ENCODE data around the gene ZNF140. TPM values are rescaled to one million over a fixed set of nuclear protein-coding genes. Genes with fewer than 3 reads are reported as not detected.

ZNF140 gene
- total and polyA plus RNA-seq, 8 donors: 6.5 to 19.6 (median 9.6) TPM

DNA sequence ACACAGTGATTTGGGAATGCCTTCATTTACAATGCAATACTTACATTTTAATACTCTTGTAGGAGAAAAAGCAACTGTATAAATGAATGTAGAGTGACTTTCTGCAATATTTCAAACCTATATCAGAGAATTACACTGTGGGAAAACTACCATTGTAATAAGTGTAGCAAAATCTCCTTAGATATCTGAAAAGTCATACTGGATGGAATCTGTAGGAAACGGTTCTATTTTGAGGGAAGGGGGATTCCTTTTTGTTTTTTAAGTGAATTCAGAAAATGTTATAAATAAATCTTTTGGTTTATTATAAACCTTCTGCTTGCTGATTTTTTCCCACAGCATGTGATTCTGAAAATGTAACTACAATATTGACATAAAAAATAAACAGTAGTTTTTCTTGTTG lies 26.4 kb downstream of the ZNF140 start:
- Histone ChIP-seq H3K4me1 (no peaks in the 10 kb centered on the region), H3K27ac (no peak overlapping the region), H3K36me3 (peaks cover 9 to 44% (median 22%) of the 10 kb centered on the region in 3 donors), H3K4me3 (no peak overlapping the region), H3K9me3 (peaks cover 0 to 46% (median 18%) of the 10 kb centered on the region in 4 donors), H3K27me3 (no peaks in the 10 kb centered on the region)
- TF ChIP-seq, protein P1, sequence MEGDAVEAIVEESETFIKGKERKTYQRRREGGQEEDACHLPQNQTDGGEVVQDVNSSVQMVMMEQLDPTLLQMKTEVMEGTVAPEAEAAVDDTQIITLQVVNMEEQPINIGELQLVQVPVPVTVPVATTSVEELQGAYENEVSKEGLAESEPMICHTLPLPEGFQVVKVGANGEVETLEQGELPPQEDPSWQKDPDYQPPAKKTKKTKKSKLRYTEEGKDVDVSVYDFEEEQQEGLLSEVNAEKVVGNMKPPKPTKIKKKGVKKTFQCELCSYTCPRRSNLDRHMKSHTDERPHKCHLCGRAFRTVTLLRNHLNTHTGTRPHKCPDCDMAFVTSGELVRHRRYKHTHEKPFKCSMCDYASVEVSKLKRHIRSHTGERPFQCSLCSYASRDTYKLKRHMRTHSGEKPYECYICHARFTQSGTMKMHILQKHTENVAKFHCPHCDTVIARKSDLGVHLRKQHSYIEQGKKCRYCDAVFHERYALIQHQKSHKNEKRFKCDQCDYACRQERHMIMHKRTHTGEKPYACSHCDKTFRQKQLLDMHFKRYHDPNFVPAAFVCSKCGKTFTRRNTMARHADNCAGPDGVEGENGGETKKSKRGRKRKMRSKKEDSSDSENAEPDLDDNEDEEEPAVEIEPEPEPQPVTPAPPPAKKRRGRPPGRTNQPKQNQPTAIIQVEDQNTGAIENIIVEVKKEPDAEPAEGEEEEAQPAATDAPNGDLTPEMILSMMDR (IDR thresholded peaks at IDR 0.05): no peak
- DNase-seq (no peak), FAIRE-seq (no peak), ATAC-seq (no peak)
- intact Hi-C loops (cut with DNase I): no loop called here
- WGBS, 2 donors: 90 to 92% methylated on average over 1 of the region's 1 CpG

DNA sequence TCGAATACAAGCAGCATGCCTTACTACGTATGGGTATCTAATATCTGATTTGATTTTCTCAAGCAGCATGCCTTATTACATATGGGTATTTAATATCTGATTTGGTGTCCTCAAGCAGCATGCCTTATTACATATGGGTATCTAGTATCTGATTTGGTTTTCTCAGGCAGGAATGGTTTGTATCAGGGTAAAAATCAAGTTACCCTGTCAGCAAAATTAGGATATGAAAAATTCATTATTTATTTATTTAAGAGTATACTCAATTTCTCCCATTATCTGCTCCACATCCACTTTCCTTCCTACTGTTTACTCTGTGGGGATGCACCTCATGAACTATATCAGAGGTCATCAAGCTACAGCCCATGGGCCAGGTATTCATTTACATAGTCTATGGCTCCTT lies 27.4 kb downstream of the ZNF140 start:
- TF ChIP-seq, protein P1 (IDR thresholded peaks at IDR 0.05): no peak
- peaks cover 9 to 38% (median 20%) of the 10 kb centered on the region in 3 donors for H3K36me3 ChIP-seq
- no peak for ATAC-seq
- H3K4me1 ChIP-seq: no peaks in the 10 kb centered on the region
- DNase-seq: no peak
- H3K9me3 ChIP-seq: peaks cover 0 to 42% (median 18%) of the 10 kb centered on the region in 4 donors
- intact Hi-C loops (cut with DNase I): no loop called here
- no peak overlapping the region for H3K4me3 ChIP-seq
- 97 to 98% methylated on average over 2 of the region's 2 CpGs for WGBS, 2 donors
- FAIRE-seq: no peak
- no peaks in the 10 kb centered on the region for H3K27me3 ChIP-seq
- H3K27ac ChIP-seq: no peak overlapping the region

GRCh38 chr12:133120385-133121191 lies 39.9 kb downstream of the ZNF140 start:
- DNase-seq: no peak
- no peak for FAIRE-seq
- peaks cover 0 to 21% (median 6%) of the 10 kb centered on the region in 4 donors for H3K9me3 ChIP-seq
- no peak overlapping the region for H3K4me3 ChIP-seq
- peaks cover 0 to 23% (median 4%) of the 10 kb centered on the region in 3 donors for H3K36me3 ChIP-seq
- no peak overlapping the region for H3K27ac ChIP-seq
- intact Hi-C loops (cut with DNase I): no loop called here
- H3K4me1 ChIP-seq: no peaks in the 10 kb centered on the region
- H3K27me3 ChIP-seq: no peaks in the 10 kb centered on the region
- TF ChIP-seq, protein P1 (IDR thresholded peaks at IDR 0.05): no peak
- ATAC-seq: no peak
- 88 to 94% methylated on average over 3 of the region's 3 CpGs for WGBS, 2 donors

DNA sequence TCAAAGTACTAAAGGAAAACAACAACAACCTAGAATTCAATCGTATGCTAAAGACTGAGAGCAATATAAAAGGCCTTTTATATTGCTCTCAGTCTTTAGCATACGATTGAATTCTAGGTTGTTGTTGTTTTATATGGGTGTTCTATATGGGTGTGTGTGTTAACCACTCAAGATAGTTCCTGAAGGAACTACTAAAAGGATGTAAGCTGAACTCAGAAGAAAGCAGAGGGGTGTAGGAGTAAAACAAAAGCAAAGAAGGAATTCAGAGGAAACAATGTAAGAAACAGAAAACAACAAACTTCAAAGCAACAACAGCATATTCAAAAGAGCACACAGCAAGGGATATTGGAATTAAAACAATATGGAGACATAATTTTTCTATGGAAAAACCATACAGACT lies 44.0 kb downstream of the ZNF140 start:
- Histone ChIP-seq H3K9me3 (peaks cover 0 to 31% (median 4%) of the 10 kb centered on the region in 4 donors), H3K36me3 (peaks cover 0 to 32% (median 4%) of the 10 kb centered on the region in 3 donors), H3K27me3 (no peaks in the 10 kb centered on the region), H3K4me3 (no peak overlapping the region), H3K4me1 (no peaks in the 10 kb centered on the region), H3K27ac (no peak overlapping the region)
- TF ChIP-seq, protein P1 (IDR thresholded peaks at IDR 0.05): no peak
- ATAC-seq (no peak), DNase-seq (no peak), FAIRE-seq (no peak)
- 96 to 97% methylated on average over 2 of the region's 2 CpGs for WGBS, 2 donors
- intact Hi-C loops (cut with DNase I): no loop called here

All from pancreas (tissue), 10 donors.